ENCODE measurements around the gene EMC6. TPM values are rescaled to one million over a fixed set of nuclear protein-coding genes. Genes with fewer than 3 reads are reported as not detected.

The EMC6 gene
- total and polyA plus RNA-seq, 2 of the 13 experiments (the other 11 are each of a cell fraction or from before 2014, with no cell fraction given): 45.1 to 47.7 TPM

DNA sequence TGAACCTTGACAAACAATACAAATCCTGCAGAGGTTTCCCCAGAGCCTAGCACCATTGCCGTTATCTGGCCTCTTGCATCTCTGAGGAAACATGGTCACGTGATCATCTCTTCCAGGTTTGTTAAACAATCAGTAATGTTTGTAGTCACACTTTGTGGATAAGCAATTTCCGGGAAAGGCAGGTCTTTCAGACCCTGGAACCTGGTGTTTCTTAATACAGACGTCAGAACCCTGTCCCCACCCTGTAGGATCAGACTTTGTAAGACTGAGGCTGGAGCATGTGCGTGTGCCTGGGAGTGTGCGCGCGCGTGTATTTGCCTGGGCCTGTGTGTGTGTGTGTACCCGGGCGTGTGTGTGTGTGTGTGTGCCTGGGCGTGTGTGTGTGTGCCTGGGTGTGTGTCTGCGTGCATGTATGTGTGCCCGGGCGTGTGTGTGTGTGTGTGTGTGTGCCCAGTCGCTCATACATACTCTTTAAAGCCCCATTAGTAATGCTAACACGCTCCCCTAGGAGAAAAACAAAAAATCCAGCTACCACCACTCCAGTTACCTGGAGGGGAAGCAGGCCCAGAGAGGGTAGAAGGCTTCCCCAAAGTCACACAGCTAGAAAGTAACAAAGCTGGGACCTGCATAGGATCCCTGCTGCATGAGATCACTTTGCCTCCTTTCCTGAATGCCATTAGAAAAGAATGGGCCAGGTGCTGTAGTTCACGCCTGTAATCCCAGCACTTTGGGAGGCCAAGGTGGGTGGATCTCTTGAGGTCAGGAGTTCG is 26.7 kb upstream of the EMC6 start (continued):
- TF ChIP-seq, protein P1, sequence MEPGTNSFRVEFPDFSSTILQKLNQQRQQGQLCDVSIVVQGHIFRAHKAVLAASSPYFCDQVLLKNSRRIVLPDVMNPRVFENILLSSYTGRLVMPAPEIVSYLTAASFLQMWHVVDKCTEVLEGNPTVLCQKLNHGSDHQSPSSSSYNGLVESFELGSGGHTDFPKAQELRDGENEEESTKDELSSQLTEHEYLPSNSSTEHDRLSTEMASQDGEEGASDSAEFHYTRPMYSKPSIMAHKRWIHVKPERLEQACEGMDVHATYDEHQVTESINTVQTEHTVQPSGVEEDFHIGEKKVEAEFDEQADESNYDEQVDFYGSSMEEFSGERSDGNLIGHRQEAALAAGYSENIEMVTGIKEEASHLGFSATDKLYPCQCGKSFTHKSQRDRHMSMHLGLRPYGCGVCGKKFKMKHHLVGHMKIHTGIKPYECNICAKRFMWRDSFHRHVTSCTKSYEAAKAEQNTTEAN (CRISPR knock-in tag; conservative IDR thresholded peaks at IDR 0.05): peak; percentile 62; the same call in 1 of the 2 replicates
- 0 out of 2 replicates have a peak, but pooled peaks have one; percentile 44 for TF ChIP-seq HMG20B (CRISPR knock-in tag; conservative IDR thresholded peaks at IDR 0.05)
- peak; percentile 25; the same call in 1 of the 2 replicates for TF ChIP-seq NR2C2 (CRISPR knock-in tag; IDR thresholded peaks at IDR 0.05; ENCODE audit: borderline replicate concordance)
- TF ChIP-seq KDM1A (CRISPR knock-in tag; IDR thresholded peaks at IDR 0.05): peak; percentile 16; the same call in 1 of the 2 replicates
- 0 out of 2 replicates have a peak, but pooled peaks have one; percentile 36 for TF ChIP-seq ATF1 (CRISPR knock-in tag; IDR thresholded peaks at IDR 0.05)
- peak; percentile 43 for TF ChIP-seq HNF4A (CRISPR knock-in tag; IDR thresholded peaks at IDR 0.05)
- TF ChIP-seq CEBPB (IDR thresholded peaks at IDR 0.05; ENCODE audit: borderline replicate concordance, low read depth, low read length): 0 out of 2 replicates have a peak, but pooled peaks have one; percentile 28
- peak; percentile 75 for TF ChIP-seq SAP130 (CRISPR knock-in tag; IDR thresholded peaks at IDR 0.05; ENCODE audit: low read depth)
- TF ChIP-seq GABPA (IDR thresholded peaks at IDR 0.05; ENCODE audit: low read depth, low read length): no peak
- TF ChIP-seq GABPA (CRISPR knock-in tag; IDR thresholded peaks at IDR 0.05; ENCODE audit: low read depth): peak; percentile 50; the same call in 1 of the 2 replicates
- TF ChIP-seq, protein P2, sequence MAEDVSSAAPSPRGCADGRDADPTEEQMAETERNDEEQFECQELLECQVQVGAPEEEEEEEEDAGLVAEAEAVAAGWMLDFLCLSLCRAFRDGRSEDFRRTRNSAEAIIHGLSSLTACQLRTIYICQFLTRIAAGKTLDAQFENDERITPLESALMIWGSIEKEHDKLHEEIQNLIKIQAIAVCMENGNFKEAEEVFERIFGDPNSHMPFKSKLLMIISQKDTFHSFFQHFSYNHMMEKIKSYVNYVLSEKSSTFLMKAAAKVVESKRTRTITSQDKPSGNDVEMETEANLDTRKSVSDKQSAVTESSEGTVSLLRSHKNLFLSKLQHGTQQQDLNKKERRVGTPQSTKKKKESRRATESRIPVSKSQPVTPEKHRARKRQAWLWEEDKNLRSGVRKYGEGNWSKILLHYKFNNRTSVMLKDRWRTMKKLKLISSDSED (CRISPR knock-in tag; IDR thresholded peaks at IDR 0.05): no peak
- TF ChIP-seq ZMAT3 (CRISPR knock-in tag; conservative IDR thresholded peaks at IDR 0.05): 0 out of 2 replicates have a peak, but pooled peaks have one; percentile 37
- no peak for TF ChIP-seq THYN1 (CRISPR knock-in tag; IDR thresholded peaks at IDR 0.05; ENCODE audit: borderline replicate concordance, low read depth)
- TF ChIP-seq, protein P3, sequence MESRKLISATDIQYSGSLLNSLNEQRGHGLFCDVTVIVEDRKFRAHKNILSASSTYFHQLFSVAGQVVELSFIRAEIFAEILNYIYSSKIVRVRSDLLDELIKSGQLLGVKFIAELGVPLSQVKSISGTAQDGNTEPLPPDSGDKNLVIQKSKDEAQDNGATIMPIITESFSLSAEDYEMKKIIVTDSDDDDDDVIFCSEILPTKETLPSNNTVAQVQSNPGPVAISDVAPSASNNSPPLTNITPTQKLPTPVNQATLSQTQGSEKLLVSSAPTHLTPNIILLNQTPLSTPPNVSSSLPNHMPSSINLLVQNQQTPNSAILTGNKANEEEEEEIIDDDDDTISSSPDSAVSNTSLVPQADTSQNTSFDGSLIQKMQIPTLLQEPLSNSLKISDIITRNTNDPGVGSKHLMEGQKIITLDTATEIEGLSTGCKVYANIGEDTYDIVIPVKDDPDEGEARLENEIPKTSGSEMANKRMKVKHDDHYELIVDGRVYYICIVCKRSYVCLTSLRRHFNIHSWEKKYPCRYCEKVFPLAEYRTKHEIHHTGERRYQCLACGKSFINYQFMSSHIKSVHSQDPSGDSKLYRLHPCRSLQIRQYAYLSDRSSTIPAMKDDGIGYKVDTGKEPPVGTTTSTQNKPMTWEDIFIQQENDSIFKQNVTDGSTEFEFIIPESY (CRISPR knock-in tag; IDR thresholded peaks at IDR 0.05): peak; percentile 57
- peak; percentile 93 for TF ChIP-seq ZNF629 (CRISPR knock-in tag; conservative IDR thresholded peaks at IDR 0.05)
- TF ChIP-seq CREB1 (IDR thresholded peaks at IDR 0.05): peak; percentile 64
- peak; percentile 56; the same call in 1 of the 2 replicates for TF ChIP-seq CREB1 (CRISPR knock-in tag; IDR thresholded peaks at IDR 0.05)
- TF ChIP-seq, protein P4, sequence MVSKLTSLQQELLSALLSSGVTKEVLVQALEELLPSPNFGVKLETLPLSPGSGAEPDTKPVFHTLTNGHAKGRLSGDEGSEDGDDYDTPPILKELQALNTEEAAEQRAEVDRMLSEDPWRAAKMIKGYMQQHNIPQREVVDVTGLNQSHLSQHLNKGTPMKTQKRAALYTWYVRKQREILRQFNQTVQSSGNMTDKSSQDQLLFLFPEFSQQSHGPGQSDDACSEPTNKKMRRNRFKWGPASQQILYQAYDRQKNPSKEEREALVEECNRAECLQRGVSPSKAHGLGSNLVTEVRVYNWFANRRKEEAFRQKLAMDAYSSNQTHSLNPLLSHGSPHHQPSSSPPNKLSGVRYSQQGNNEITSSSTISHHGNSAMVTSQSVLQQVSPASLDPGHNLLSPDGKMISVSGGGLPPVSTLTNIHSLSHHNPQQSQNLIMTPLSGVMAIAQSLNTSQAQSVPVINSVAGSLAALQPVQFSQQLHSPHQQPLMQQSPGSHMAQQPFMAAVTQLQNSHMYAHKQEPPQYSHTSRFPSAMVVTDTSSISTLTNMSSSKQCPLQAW (CRISPR knock-in tag; IDR thresholded peaks at IDR 0.05): peak; percentile 63; the same call in 1 of the 2 replicates
- TF ChIP-seq SNAPC2 (CRISPR knock-in tag; IDR thresholded peaks at IDR 0.05): no peak
- TF ChIP-seq PPARG (CRISPR knock-in tag; conservative IDR thresholded peaks at IDR 0.05): peak; percentile 41; the same call in 1 of the 2 replicates

All from HepG2 (cell line).